Measurements from ENCODE around the gene DDX25.

DDX25 gene

DNA sequence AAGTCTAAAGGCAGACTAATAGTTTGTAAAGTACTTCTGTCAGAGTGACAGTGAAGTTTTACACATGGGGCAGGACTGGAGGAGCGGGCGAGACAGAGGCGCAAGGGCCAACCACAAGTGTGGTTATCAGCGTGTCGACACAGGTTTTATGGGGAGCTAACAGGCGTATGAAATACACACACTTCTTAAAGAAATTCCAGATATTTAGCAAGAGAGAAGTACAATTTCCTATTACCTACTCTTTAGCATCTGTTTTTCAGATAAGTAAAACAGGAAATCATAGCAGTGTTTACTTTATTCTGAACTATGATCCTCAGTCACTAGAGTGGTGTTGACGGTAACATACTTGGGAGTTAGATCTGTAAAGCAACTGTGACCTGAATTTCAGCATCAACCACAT lies 64.0 kb downstream of the DDX25 start:
- no peak for DNase-seq (ENCODE audit: low read depth in 2 of 2, low spot score in 1 of 2)

DNA sequence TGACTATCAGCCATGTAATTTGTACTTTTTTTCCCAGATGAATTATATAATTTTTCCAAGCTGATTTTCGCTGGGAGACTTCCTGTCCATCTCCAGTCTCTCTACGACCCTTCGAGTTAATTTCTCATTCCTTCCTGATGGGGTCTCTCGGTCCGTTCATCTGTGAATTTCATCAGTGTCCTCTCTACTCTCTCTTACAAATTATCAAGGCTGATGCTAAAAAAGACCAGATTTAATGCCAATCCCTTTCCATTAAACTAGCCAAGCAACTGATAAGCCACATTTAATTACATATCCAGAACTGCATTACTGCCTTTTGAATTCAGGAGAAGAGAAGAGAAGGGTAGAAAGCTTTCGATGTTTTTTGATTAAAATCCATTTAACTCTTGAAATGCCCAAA lies 67.3 kb downstream of the DDX25 start:
- no peak for DNase-seq (ENCODE audit: low read depth in 2 of 2, low spot score in 1 of 2)

DNA sequence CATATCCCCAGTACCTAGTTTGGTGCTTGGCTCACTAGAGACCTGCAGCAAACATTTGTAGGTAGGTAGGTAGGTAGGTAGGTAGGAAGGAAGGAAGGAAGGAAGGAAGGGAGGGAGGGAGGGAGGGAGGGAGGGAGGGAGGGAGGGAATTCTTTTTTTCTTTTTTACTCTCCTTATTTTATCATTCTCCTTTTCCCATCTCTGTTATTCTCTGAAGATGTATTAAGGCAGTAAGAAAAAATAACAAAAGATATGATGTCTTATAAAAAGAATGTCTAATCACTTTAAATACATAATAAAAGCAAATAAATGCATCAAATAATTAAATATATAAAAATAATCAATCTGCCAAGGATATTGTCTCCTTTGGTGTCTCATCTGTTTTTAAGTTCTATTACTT lies 70.0 kb downstream of the DDX25 start:
- no peak for DNase-seq (ENCODE audit: low read depth in 2 of 2, low spot score in 1 of 2)

GRCh38 chr11:125975634-125976033 lies 71.3 kb downstream of the DDX25 start:
- no peak for DNase-seq (ENCODE audit: low read depth in 2 of 2, low spot score in 1 of 2)

DNA sequence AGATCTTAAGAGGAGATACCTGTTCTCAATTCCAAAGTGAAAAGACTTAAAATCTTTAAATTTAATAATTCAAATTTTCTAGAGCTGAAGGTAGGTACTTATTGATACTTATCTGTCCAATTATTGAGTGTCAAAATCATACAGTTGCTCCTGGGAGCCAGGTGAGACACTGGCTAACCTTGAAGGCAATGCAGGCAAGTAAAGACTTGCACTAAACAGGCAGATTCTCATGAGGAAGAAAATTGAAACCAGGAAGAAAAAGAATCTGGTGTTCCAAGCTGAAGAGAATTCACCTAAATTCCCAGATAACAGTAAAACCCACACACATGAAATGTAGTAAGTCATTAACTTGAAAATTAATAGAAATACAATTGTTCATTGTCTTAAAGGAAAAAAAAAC lies 71.8 kb downstream of the DDX25 start:
- DNase-seq (ENCODE audit: low read depth in 2 of 2, low spot score in 1 of 2): no peak

- no peak for DNase-seq (ENCODE audit: low read depth in 2 of 2, low spot score in 1 of 2)
Observed at GRCh38 chr11:125977333-125977732, 73.0 kb downstream of the DDX25 start.

DNA sequence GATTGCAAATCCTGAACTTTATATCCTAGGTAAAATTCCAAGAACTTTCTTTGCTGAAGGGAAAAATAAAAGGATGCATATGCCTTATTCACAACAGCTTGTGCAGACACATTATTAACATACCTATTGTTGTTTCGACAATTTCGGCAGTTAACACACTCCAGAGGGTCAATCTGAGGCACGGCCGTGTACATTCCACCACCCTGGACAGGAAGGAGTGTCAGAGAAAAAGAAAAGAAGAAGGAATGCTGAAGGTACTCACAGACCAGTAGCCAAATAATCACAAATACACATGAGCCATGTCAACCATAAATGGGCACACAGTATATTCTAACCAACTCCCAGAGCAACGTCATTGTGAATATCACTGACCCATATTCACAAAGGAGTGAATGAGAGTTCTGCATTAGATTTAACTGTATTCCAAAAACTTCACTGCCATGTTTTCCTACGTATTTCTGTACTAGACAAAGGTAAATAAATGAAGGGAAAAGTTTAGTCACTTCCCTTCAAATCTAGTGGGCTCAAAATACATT lies 73.9 kb downstream of the DDX25 start:
- no peak for DNase-seq (ENCODE audit: low read depth in 2 of 2, low spot score in 1 of 2)
